Measurements from ENCODE around the gene DDX54.

DDX54 gene, protein sequence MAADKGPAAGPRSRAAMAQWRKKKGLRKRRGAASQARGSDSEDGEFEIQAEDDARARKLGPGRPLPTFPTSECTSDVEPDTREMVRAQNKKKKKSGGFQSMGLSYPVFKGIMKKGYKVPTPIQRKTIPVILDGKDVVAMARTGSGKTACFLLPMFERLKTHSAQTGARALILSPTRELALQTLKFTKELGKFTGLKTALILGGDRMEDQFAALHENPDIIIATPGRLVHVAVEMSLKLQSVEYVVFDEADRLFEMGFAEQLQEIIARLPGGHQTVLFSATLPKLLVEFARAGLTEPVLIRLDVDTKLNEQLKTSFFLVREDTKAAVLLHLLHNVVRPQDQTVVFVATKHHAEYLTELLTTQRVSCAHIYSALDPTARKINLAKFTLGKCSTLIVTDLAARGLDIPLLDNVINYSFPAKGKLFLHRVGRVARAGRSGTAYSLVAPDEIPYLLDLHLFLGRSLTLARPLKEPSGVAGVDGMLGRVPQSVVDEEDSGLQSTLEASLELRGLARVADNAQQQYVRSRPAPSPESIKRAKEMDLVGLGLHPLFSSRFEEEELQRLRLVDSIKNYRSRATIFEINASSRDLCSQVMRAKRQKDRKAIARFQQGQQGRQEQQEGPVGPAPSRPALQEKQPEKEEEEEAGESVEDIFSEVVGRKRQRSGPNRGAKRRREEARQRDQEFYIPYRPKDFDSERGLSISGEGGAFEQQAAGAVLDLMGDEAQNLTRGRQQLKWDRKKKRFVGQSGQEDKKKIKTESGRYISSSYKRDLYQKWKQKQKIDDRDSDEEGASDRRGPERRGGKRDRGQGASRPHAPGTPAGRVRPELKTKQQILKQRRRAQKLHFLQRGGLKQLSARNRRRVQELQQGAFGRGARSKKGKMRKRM

DNA sequence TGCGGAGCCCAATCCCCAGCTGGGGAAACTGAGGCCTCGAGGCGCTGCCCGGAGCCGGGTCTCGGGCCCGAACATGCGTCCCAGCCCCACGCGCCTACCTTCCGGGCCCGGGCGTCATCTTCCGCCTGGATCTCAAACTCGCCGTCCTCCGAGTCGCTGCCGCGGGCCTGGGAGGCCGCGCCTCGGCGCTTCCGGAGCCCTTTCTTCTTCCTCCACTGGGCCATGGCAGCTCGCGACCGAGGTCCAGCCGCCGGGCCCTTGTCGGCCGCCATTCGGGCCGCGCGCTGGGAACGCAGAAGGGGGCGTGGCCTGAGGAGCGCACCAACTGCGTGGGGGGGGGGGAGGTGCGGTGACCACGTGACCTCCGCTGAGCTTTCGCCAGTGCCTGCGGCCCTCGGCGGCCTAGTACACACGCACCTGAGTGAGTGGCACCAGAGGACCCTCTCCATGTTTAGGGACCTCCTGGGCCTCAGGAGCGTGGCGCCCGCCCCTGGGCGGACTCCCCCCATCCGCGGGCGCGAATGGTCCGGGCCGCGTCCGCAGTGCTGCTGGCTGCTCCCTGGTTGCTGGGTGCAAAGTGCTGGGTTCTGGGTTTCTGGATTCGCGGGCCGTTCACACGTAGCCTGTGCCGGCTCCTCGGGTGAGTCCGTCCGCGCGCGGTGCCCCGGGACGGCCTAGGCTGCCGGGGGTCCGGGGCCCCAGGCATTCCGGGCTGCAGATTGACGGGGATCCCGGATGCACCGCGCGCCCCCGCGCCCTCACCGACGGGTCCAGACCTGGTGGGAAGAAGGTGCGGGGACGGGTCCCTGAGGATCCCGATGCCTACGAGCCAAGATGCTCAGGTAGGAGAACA lies at the start of gene DDX54, which contains the start of gene RITA1:
Gene DDX54, minus strand, starts transcription at position 299 of the 853 bp plus-strand sequence. Its CDS starts 27 bp downstream, at position 272.
Gene RITA1, plus strand, starts transcription at position 542 of the 853 bp plus-strand sequence. CDS start 1,026 bp downstream, outside the sequence.
- peak within 1 kb of the TSS; percentile 99 for H3K4me3 ChIP-seq
- peaks cover 32% of the 10 kb centered on the region; the same call in 1 of the 2 replicates for H3K36me3 ChIP-seq (ENCODE audit: insufficient read depth, low read length)
- peak within 1 kb of the TSS; percentile 92 for H3K27ac ChIP-seq
- DNase-seq (ENCODE audit: low read depth, low spot score), result no peak
- TF ChIP-seq EZH2 (IDR thresholded peaks at IDR 0.05) (no peak), POLR2AphosphoS5 (IDR thresholded peaks at IDR 0.05; ENCODE audit: borderline replicate concordance, low read depth, low read length) (peak; percentile 89)
- H3K9ac ChIP-seq (ENCODE audit: insufficient read length), result peak within 1 kb of the TSS; percentile 99
- H3K9me3 ChIP-seq (ENCODE audit: low read depth, low read length), result no peaks in the 10 kb centered on the region

DNA sequence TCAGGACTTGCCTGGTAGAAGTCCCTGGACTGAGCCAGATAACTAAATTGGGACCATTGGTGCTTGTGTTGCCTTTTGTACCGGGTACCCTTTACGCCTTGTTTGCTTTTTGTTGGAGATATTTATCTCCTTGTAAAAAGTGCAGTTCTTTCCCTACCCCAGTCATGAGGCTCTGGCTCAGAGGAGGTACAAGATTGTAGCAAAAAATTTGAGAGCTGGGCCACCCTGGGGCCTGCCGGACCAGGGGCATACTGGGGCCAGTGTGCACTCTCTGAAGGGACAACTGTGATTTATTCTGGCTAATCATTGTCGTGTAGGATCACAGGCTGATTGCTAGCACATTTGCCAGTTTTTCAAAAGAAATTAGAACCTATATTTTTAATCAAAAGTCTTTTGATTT lies 49.2 kb upstream of the DDX54 start:
- H3K36me3 ChIP-seq (ENCODE audit: insufficient read depth, low read length), result peaks cover 16% of the 10 kb centered on the region; the same call in 1 of the 2 replicates
- TF ChIP-seq FOXP2 (optimal IDR thresholded peaks at IDR 0.05; ENCODE audit: control extremely low read depth, extremely low read length, insufficient read depth), result no peak
- no peak for TF ChIP-seq POLR2AphosphoS5 (IDR thresholded peaks at IDR 0.05; ENCODE audit: borderline replicate concordance, low read depth, low read length)
- no peak for TF ChIP-seq EZH2 (IDR thresholded peaks at IDR 0.05)
- H3K9me3 ChIP-seq (ENCODE audit: low read depth, low read length), result no peaks in the 10 kb centered on the region
- no peak for DNase-seq (ENCODE audit: low read depth, low spot score)
- no peak overlapping the region for H3K4me3 ChIP-seq
- no peak overlapping the region for H3K9ac ChIP-seq (ENCODE audit: insufficient read length)
- H3K27ac ChIP-seq, result no peak overlapping the region

DNA sequence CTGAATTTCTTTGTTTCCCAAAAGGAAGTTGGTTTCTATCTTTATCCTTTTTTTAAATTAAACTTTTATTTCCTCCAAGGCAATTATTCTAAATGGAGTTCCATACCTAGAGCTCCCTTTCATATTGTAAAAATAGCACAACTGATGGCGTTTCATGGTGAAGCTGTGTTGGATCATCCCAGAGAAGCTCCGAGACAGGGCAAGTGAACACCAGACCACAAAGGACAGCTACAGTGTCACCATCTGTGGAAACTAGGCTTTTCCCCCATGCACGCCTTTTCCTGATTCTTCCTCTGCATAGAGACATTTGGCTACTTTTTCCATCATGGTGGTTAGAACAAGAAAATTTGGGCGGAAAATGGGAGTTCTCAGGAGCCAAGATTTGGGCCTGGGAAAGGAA lies 48.7 kb upstream of the DDX54 start:
- no peak overlapping the region for H3K9ac ChIP-seq (ENCODE audit: insufficient read length)
- H3K27ac ChIP-seq, result no peak overlapping the region
- H3K4me3 ChIP-seq, result no peak overlapping the region

DNA sequence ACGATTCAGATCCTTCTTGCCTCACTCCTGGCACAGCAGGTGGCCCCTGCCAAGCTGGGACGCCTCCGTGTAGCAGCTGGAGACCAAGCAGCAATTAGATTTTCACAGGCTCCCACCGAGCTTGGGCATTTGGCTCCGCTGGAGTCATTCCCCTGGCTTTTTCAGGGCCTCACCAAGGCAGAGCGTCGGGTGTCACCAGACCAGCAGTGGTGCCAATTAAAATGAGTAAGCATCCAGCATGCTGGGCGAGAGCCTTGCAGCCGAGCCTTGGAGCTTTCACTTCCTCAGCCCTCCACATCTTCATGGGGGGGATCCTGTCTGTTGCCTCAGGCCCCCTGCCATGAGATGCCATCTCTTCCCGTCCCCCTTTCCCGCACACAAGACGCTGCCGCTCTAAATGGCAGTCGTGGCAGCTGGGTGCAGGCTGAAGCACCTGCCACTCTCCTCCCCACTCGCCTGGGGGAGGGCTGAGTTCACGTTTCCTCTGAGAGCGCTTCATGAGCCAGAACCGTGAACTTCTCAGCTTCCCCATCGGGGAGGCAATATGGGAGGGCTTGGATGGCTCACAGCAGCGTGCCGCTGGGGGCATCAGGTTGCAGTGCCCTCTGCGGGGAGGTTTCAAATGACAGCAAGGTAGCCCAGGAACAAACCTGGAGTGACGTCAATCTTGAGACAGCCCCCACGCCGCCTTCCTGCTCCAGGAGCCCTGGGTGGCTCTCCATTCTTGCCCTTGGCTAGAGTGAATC lies 47.7 kb upstream of the DDX54 start:
- peaks cover 16% of the 10 kb centered on the region; the same call in 1 of the 2 replicates for H3K36me3 ChIP-seq (ENCODE audit: insufficient read depth, low read length)
- H3K9me3 ChIP-seq (ENCODE audit: low read depth, low read length), result no peaks in the 10 kb centered on the region
- no peak overlapping the region for H3K27ac ChIP-seq
- no peak overlapping the region for H3K9ac ChIP-seq (ENCODE audit: insufficient read length)
- peak overlapping the region; percentile 55 for H3K4me3 ChIP-seq
- DNase-seq (ENCODE audit: low read depth, low spot score), result no peak
- TF ChIP-seq POLR2AphosphoS5 (IDR thresholded peaks at IDR 0.05; ENCODE audit: borderline replicate concordance, low read depth, low read length), result no peak
- no peak for TF ChIP-seq FOXP2 (optimal IDR thresholded peaks at IDR 0.05; ENCODE audit: control extremely low read depth, extremely low read length, insufficient read depth)
- TF ChIP-seq EZH2 (IDR thresholded peaks at IDR 0.05), result no peak

More for the DNA sequence above, 48.7 kb upstream of the DDX54 start:
- DNase-seq (ENCODE audit: low read depth, low spot score), result no peak
- H3K36me3 ChIP-seq (ENCODE audit: insufficient read depth, low read length), result peaks cover 16% of the 10 kb centered on the region; the same call in 1 of the 2 replicates
- TF ChIP-seq EZH2 (IDR thresholded peaks at IDR 0.05) (no peak), FOXP2 (optimal IDR thresholded peaks at IDR 0.05; ENCODE audit: control extremely low read depth, extremely low read length, insufficient read depth) (no peak), POLR2AphosphoS5 (IDR thresholded peaks at IDR 0.05; ENCODE audit: borderline replicate concordance, low read depth, low read length) (no peak)
- no peaks in the 10 kb centered on the region for H3K9me3 ChIP-seq (ENCODE audit: low read depth, low read length)

DNA sequence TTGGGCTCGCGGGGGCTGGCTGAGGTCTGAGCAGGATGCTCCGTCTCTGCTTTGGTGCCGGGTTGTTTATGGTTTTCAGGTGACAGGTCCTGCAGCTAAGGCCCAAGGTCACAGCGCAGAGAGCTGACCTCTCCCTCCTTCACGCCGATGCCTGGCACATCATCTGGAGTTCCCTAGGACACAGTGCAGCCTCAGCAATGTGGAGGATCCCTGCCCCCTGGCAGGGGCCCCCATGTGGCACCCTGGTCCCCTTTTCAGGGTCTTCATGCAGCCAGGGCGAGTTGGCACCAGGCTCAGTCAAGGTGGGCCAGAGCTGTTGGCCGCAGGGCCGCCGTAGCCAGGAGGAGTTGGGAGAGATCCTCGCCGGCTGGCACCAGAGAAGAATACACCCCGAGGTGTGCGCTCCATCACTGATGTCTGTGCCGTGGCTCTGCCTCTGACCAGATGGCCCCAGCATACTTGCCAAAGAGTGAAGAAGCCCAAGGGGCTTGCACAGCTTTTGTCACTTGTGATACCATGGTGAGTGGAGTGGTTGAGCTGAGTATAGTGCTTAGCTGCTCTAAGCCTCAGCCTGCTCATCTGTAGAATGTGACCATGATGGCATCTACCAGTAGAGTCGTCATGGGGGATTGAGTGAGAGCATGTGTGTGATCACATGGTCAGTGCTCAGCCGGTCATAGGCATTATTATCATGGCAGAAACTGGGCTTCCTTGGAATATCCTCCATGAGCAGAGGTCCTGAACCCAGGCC lies 47.0 kb upstream of the DDX54 start:
- H3K27ac ChIP-seq, result no peak overlapping the region
- peaks cover 16% of the 10 kb centered on the region; the same call in 1 of the 2 replicates for H3K36me3 ChIP-seq (ENCODE audit: insufficient read depth, low read length)
- H3K4me3 ChIP-seq, result peak overlapping the region; percentile 55
- no peaks in the 10 kb centered on the region for H3K9me3 ChIP-seq (ENCODE audit: low read depth, low read length)
- H3K9ac ChIP-seq (ENCODE audit: insufficient read length), result no peak overlapping the region
- no peak for DNase-seq (ENCODE audit: low read depth, low spot score)
- no peak for TF ChIP-seq EZH2 (IDR thresholded peaks at IDR 0.05)
- no peak for TF ChIP-seq FOXP2 (optimal IDR thresholded peaks at IDR 0.05; ENCODE audit: control extremely low read depth, extremely low read length, insufficient read depth)
- TF ChIP-seq POLR2AphosphoS5 (IDR thresholded peaks at IDR 0.05; ENCODE audit: borderline replicate concordance, low read depth, low read length), result no peak

DNA sequence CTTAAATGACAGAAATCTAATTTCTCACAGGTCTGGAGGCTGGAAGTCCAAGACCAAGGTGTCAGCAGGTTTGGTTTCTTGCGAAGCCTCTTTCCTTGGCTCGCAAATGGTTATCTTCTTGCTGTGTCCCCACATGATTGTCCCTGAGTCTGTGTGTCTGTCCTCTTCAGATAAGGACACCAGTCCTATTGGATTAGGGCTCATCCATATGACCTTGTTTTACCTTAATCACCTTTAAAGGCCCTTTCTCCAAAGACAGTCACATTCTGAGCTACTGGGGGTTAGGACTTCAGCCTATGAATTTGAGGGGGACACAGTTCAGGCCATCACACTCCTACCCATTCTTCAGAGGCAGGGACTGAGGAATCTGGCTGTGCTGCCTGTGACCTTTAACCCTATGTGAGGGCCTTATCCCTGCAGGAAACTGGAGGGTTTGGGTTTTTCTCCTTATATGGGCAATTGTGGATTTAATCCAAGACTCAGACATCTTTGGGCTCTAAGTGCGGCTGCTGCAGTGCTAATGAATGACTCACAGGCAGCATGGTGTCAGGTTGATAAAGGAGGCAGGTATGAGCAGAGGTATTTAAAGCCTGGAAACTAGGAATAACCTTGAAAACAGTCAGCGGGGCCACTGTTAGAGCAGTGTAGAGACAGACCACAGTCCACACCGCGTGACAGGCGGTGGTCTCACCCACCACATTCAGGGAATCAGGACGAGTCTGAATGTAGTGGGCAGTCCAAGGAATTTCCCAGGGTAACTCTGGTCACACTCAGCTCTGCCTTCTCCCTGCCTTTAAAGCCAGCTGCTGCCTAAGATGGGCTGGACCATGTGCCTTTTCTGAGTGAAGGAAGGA lies 46.2 kb upstream of the DDX54 start:
- TF ChIP-seq EZH2 (IDR thresholded peaks at IDR 0.05) (no peak), POLR2AphosphoS5 (IDR thresholded peaks at IDR 0.05; ENCODE audit: borderline replicate concordance, low read depth, low read length) (no peak), FOXP2 (optimal IDR thresholded peaks at IDR 0.05; ENCODE audit: control extremely low read depth, extremely low read length, insufficient read depth) (no peak)
- Histone ChIP-seq H3K36me3 (ENCODE audit: insufficient read depth, low read length) (peaks cover 16% of the 10 kb centered on the region; the same call in 1 of the 2 replicates), H3K9ac (ENCODE audit: insufficient read length) (no peak overlapping the region), H3K9me3 (ENCODE audit: low read depth, low read length) (no peaks in the 10 kb centered on the region), H3K4me3 (no peak overlapping the region), H3K27ac (no peak overlapping the region)
- DNase-seq (ENCODE audit: low read depth, low spot score), result no peak

All from SK-N-MC (cell line).